NCI-H524 treated with DMSO at 0.1 percent for 48 hours (cell line): Measurements from ENCODE around the gene HACD2.
A peak's percentile ranks its signal among the peaks of the same experiment; 100 is the strongest.

Experiments used
- DNase-seq: peaks from one replicate; lab custom pipeline; 2025; lab: John Stamatoyannopoulos, UW

The HACD2 gene

DNA sequence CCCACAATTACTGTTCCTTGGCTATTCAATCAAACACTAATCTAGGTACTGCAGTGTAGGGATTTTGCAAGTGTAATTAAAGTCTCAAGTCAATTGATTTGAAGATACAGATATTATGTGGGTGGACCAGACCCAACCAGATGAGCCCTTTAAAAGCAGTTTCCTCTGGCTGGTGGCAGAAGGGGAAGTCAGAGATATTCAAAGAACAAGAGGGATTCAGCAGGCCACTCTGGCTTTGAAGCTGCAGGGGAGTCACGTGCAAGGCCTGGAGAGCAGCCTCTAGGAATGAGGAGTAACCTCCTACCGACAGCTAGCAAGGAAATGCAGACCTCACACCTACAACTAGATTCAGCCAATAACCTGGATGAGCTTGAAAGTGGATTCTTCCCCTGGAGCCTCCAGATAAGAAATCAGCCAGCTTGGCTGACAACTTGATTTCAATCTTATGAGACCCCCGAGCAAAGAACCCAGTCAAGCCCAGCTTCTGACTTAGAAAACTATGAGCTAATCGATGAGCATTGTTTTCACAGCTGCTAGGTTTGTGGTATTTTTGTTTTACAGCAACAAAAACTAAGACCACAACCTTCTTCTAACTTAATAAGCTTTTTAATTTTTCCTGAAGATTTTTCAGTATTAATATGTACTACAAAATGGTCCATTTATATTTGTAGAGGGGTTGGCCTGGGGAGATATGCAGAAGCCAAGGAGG is 13.4 kb downstream of the HACD2 start:
- no peak for DNase-seq

- no peak for DNase-seq
Observed at GRCh38 chr3:123568875-123569274, 16.0 kb downstream of the HACD2 start.

DNA sequence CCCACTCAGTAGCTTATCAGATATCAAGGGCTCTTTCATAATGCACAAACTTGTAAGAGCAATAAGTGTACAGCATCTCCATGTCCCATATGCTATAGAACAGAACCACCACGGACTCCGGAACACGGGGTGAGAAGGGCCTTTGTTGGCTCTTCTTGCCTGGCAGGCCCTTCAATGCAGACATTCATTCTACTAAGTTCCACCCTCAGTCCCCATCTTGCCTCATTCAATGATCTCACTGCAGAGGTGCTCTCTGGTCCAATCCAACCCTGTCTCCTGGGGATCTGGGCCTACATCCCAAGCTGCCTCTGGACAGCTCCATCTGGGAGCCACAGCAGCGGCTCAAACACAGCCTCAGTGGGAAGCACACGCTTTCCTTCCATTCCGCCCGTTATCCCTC is 16.8 kb downstream of the HACD2 start:
- no peak for DNase-seq

DNA sequence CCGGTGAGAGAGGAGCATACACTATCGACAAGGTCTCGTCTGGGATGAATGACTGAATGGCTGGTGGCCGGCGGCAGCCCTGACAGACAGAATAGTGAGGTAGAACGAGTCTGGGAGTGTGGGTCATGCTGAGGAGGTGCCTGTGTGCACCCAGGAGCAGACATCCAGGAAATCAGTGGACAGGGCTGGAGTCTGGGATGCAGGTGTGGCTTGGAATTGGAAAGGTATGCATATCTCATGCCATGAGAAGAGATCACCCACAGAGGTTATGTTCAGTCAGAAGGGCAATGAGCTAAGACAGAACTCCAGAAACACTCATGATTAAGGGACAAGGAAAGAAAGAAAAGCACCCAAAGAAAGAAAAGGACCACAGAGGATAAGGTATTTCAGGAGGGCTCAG is 20.8 kb downstream of the HACD2 start:
- no peak for DNase-seq

DNA sequence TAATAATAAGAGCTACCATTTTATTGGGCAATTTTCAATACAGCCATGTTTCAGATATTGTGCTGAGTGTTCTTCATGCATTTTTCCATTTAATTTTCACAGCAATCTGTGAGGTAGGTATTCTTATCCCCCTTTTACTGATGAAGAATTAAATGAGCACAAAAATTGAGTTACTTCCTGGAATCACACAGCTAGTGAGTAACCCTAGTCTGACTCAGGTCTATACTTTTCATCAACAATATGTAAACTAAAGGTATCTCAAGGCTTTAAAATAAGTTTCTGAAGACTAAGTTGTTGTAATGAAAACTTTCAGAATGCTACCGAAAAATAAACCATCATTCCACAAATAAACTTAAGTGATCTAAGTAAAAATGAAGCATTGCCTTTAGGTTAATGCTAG is 22.3 kb downstream of the HACD2 start:
- DNase-seq, result no peak

GRCh38 chr3:123561188-123561587 is 23.7 kb downstream of the HACD2 start:
- no peak for DNase-seq

GRCh38 chr3:123559040-123559861 is 25.6 kb downstream of the HACD2 start:
- peak; percentile 10 for DNase-seq

GRCh38 chr3:123553536-123553935 is 31.3 kb downstream of the HACD2 start:
- DNase-seq, result no peak

GRCh38 chr3:123552768-123553167 is 32.1 kb downstream of the HACD2 start:
- DNase-seq, result no peak

GRCh38 chr3:123552095-123552714 is 32.6 kb downstream of the HACD2 start:
- DNase-seq, result peak; percentile 9

- DNase-seq, result no peak
Observed at GRCh38 chr3:123547881-123548519, 36.9 kb downstream of the HACD2 start.

- no peak for DNase-seq
Observed at GRCh38 chr3:123546133-123546755, 38.6 kb downstream of the HACD2 start.

- DNase-seq, result no peak
Observed at GRCh38 chr3:123543950-123544349, 40.9 kb downstream of the HACD2 start.

- no peak for DNase-seq
Observed at GRCh38 chr3:123540285-123540684, 44.6 kb downstream of the HACD2 start.

GRCh38 chr3:123536153-123536895 is 48.5 kb downstream of the HACD2 start:
- DNase-seq, result no peak

DNA sequence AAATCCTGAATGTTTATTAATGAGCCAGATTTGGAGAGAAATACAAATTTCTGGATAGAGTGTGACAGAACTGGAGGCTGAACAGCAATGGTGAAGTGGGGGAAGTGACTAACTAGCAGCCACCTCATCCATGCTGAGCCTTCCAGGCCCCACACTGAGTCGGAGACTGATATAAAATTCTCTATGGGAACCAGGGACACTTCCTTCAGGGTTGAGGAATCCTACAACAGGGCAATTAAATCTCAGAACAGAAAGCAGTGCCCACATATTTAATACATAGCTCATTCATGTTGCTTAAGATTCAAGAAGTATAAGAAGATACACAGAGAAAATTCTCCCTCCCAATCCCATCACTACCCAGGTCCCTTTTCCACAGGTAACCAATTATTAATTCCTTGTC is 49.3 kb downstream of the HACD2 start:
- DNase-seq, result no peak

DNA sequence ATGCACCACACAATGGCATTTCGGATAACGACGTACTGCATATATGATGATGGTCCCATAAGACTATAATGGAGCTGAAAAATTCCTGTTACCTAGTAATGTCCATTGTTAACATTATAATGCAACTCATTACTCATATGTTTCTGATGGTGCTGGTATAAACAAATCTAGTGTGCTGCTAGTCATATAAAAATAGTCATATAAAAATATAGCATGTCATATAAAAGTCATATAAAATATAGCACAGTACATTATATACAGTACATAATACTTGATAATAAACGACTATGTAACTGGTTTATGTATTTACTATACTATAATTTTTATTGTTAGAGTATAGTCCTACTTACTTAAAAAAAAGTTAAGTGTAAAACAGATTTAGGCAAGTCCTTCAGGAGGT is 50.6 kb downstream of the HACD2 start:
- DNase-seq, result no peak

DNA sequence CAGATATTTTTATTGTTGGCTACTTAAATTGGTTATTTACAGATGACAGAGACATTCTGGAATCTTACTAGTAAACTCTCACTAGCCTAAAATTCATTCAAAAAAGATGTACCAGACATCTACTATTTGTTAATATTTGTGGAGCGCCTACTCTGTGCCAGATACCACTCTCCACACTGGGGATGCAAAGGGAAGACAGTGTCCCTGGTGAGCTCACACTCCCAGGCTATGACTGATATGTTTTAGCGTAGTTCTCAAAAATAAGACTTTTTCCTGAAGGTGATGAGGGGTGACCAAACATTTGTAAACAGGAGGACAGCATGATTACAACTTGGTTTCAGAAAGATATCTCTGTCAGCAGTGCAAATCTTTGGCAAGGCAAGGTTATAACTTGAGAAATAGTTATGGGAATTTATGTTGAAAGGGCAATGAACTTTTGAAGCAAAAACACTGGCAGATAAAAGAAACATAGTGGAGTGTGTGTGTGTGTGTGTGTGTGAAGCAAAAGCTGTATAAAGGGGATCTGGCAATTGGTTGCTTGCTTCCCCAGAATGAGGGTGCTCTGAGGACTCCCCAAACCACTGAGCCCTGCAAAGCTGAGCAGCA is 51.2 kb downstream of the HACD2 start:
- no peak for DNase-seq

GRCh38 chr3:123528130-123528529 is 56.7 kb downstream of the HACD2 start:
- DNase-seq, result no peak

- DNase-seq, result no peak
Observed at GRCh38 chr3:123527046-123527445, 57.8 kb downstream of the HACD2 start.

GRCh38 chr3:123526474-123526873 is 58.4 kb downstream of the HACD2 start:
- no peak for DNase-seq
